C4-2B (cell line): ENCODE data around the gene C1QC.

Experiments
- ZFX ChIP-seq: fragments of 450-650 bp; IDR thresholded peaks from 2 replicates; pipeline ENCODE4 v1.6.1; 2017
- TF ChIP-seq, protein P1 (sequence below): fragments of 450-650 bp; conservative IDR thresholded peaks from 2 replicates; pipeline ENCODE4 v1.5.1; 2017; ENCODE audit warnings: mild to moderate bottlenecking

DNA sequence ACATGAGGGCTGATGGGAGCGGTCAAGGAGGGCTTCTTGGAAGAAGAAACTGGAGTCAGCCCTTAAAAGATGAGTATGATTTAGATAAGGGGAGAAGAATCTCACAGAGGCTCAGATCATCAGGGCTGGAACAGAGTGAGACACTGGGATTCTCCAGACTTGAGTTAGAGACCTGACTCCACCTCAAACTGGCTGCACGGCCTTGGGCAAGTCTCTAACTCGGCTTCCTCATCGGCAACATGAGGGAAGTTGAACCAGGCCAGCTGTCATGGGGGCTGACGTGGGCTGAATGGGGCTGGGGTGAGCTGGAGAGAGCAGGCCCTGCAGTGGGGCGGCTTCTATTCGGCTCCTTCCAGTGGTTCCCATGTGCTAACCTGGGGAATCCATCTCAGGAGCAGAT lies 2.5 kb downstream of the C1QC start:
- TF ChIP-seq, protein P1, sequence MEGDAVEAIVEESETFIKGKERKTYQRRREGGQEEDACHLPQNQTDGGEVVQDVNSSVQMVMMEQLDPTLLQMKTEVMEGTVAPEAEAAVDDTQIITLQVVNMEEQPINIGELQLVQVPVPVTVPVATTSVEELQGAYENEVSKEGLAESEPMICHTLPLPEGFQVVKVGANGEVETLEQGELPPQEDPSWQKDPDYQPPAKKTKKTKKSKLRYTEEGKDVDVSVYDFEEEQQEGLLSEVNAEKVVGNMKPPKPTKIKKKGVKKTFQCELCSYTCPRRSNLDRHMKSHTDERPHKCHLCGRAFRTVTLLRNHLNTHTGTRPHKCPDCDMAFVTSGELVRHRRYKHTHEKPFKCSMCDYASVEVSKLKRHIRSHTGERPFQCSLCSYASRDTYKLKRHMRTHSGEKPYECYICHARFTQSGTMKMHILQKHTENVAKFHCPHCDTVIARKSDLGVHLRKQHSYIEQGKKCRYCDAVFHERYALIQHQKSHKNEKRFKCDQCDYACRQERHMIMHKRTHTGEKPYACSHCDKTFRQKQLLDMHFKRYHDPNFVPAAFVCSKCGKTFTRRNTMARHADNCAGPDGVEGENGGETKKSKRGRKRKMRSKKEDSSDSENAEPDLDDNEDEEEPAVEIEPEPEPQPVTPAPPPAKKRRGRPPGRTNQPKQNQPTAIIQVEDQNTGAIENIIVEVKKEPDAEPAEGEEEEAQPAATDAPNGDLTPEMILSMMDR: no peak
- TF ChIP-seq ZFX: no peak
